ENCODE results near the gene FGFBP2.
A peak's percentile ranks its signal among the peaks of the same experiment; 100 is the strongest.

FGFBP2 gene

DNA sequence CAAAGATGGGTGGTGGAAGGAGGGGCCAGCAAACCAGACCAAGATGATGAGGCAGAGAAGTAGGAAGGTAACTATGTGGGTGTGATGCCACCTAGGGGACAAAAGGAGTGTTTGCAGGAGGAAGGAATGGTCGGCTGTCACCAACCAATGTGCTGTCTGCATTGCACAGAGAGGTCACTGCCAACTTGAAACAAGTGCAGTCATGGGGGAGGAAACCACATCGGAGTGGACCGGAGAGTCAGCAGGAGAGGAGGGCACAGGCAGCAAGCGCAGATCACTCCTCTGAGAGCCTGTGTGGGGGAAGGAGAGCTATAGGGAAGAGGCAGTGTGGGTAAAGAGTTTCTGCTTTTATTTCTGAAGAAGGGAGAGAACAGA, 38.5 kb upstream of the FGFBP2 start:
- H3K4me3 ChIP-seq (ENCODE audit: low read depth, low read length), result no peak overlapping the region
- TF ChIP-seq, protein P1, sequence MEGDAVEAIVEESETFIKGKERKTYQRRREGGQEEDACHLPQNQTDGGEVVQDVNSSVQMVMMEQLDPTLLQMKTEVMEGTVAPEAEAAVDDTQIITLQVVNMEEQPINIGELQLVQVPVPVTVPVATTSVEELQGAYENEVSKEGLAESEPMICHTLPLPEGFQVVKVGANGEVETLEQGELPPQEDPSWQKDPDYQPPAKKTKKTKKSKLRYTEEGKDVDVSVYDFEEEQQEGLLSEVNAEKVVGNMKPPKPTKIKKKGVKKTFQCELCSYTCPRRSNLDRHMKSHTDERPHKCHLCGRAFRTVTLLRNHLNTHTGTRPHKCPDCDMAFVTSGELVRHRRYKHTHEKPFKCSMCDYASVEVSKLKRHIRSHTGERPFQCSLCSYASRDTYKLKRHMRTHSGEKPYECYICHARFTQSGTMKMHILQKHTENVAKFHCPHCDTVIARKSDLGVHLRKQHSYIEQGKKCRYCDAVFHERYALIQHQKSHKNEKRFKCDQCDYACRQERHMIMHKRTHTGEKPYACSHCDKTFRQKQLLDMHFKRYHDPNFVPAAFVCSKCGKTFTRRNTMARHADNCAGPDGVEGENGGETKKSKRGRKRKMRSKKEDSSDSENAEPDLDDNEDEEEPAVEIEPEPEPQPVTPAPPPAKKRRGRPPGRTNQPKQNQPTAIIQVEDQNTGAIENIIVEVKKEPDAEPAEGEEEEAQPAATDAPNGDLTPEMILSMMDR (IDR thresholded peaks at IDR 0.05; ENCODE audit: low read depth, low read length, missing control alignments), result peak; percentile 87
- in situ Hi-C loops (cut with HindIII; ENCODE audit: low sequenced_read_pairs), result loop anchor here (25.0 kb wide), 1 partner anchor 514 kb away; no protein-coding TSS in a partner anchor
- DNase-seq (ENCODE audit: low read depth), result peak; percentile 53

DNA sequence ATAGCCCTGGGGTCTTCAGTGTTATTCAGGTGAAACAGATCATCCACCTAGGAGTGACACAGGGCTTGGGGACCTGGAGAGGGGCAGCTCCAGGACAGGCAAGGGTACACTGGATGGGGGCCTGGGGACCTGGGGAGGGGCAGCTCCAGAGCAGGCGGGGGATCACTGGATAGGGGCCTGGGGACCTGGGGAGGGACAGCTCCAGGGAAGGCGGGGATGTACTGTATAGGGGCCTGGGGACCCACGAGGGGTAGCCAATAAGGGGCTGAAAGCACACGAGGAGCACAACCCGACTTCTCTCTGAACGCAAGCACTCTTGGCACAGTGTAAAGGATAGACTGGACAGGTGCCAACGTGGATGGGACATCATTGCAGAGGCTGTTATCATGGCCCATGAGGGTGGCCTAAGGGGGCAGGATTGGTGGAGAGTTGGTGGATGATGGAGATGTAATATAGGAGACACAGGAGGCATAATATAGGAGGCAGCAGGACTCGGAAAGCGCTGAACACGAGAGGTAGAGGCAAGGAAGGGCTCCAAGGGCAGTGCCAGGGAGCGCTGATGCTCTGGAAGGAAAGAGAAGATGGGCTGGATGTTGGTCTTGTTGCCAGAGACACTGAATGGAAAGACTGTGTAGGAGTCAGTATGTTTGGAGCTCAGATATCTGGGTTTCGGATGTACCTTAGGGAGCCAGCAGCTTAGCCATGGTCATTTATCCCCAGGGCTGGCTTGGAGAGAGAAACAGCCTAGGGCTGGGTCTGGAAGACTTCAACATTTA, 37.9 kb upstream of the FGFBP2 start:
- DNase-seq (ENCODE audit: low read depth), result no peak
- TF ChIP-seq, protein P1 (IDR thresholded peaks at IDR 0.05; ENCODE audit: low read depth, low read length, missing control alignments), result no peak
- in situ Hi-C loops (cut with HindIII; ENCODE audit: low sequenced_read_pairs), result loop anchor here (25.0 kb wide), 1 partner anchor 514 kb away; no protein-coding TSS in a partner anchor
- no peak overlapping the region for H3K4me3 ChIP-seq (ENCODE audit: low read depth, low read length)

GRCh38 chr4:15996773-15997172, 33.8 kb upstream of the FGFBP2 start:
- DNase-seq (ENCODE audit: low read depth), result no peak
- H3K4me3 ChIP-seq (ENCODE audit: low read depth, low read length), result no peak overlapping the region
- TF ChIP-seq, protein P1 (IDR thresholded peaks at IDR 0.05; ENCODE audit: low read depth, low read length, missing control alignments), result no peak
- in situ Hi-C loops (cut with HindIII; ENCODE audit: low sequenced_read_pairs), result no loop called here

GRCh38 chr4:15995826-15996225, 32.9 kb upstream of the FGFBP2 start:
- TF ChIP-seq, protein P1 (IDR thresholded peaks at IDR 0.05; ENCODE audit: low read depth, low read length, missing control alignments), result no peak
- no peak for DNase-seq (ENCODE audit: low read depth)
- in situ Hi-C loops (cut with HindIII; ENCODE audit: low sequenced_read_pairs), result no loop called here
- no peak overlapping the region for H3K4me3 ChIP-seq (ENCODE audit: low read depth, low read length)

GRCh38 chr4:15992167-15992485, 29.2 kb upstream of the FGFBP2 start:
- H3K4me3 ChIP-seq (ENCODE audit: low read depth, low read length), result no peak overlapping the region
- TF ChIP-seq, protein P1 (IDR thresholded peaks at IDR 0.05; ENCODE audit: low read depth, low read length, missing control alignments), result no peak
- in situ Hi-C loops (cut with HindIII; ENCODE audit: low sequenced_read_pairs), result no loop called here
- no peak for DNase-seq (ENCODE audit: low read depth)

- H3K4me3 ChIP-seq (ENCODE audit: low read depth, low read length), result no peak overlapping the region
- TF ChIP-seq, protein P1 (IDR thresholded peaks at IDR 0.05; ENCODE audit: low read depth, low read length, missing control alignments), result no peak
- in situ Hi-C loops (cut with HindIII; ENCODE audit: low sequenced_read_pairs), result no loop called here
- DNase-seq (ENCODE audit: low read depth), result no peak
Measured at GRCh38 chr4:15990570-15991285, 27.8 kb upstream of the FGFBP2 start.

Measured in astrocyte of the cerebellum (primary cell).